ENCODE data around the gene ELOVL2. TPM values are rescaled to one million over a fixed set of nuclear protein-coding genes. Genes with fewer than 3 reads are reported as not detected.

The ELOVL2 gene
- total and polyA plus RNA-seq, 10 of the 15 experiments (the other 5 are each of a cell fraction or from before 2014, with no cell fraction given), result 0.01 to 0.03 TPM; not detected in 8

DNA sequence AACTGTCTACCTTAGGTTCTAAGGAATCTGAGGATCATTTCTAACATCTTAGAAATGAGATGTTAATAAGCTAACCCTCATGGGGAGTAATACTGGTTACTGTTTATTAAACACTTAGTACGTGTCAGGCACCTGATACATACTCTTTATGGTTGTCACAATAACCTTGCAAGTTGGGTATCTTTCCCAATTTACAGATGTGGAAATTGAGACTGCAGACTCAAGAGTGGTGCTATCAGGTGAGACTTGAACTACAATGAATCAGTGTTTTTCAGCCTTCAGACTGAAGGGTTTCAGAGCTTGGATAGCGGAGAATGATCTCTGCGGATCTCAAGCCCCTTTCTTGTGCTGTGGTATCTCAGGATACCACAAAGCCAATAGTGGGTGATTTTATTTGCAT is 27.0 kb downstream of the ELOVL2 start (continued):
- TF ChIP-seq ZNF217 (IDR thresholded peaks at IDR 0.05), result no peak
- TF ChIP-seq MTA2 (IDR thresholded peaks at IDR 0.05; ENCODE audit: low read depth), result no peak
- TF ChIP-seq FOXM1 (IDR thresholded peaks at IDR 0.05; ENCODE audit: low read depth, low read length), result no peak
- TF ChIP-seq SP1 (IDR thresholded peaks at IDR 0.05; ENCODE audit: low read depth, low read length), result no peak

DNA sequence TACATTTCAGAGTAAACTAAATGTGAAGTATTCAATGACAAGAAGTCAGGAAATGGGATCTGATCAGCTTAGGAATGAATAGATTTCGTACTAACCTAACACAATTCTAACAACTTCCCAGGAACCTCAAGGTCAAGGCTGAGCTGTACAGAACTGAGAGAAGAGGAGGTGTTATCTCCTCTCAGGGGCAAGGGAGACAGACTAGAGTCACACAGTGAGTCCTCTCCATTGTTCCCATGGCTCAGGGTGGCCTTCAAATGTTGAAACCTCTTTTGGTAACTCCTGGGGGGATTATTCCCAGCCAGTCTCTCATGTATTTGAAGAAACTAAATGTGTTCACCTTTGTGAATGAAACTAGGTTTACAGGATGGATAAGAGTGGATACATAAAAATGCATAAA is 27.7 kb downstream of the ELOVL2 start:
- in situ Hi-C loops (cut with MboI), result no loop called here
- FAIRE-seq, result no peak
- TF ChIP-seq, protein P1, sequence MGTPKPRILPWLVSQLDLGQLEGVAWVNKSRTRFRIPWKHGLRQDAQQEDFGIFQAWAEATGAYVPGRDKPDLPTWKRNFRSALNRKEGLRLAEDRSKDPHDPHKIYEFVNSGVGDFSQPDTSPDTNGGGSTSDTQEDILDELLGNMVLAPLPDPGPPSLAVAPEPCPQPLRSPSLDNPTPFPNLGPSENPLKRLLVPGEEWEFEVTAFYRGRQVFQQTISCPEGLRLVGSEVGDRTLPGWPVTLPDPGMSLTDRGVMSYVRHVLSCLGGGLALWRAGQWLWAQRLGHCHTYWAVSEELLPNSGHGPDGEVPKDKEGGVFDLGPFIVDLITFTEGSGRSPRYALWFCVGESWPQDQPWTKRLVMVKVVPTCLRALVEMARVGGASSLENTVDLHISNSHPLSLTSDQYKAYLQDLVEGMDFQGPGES (IDR thresholded peaks at IDR 0.05), result no peak
- TF ChIP-seq NFYA (IDR thresholded peaks at IDR 0.05; ENCODE audit: borderline replicate concordance, low read depth, low read length) (no peak), CBFB (IDR thresholded peaks at IDR 0.05; ENCODE audit: low read depth) (no peak), NRF1 (conservative IDR thresholded peaks at IDR 0.05; ENCODE audit: low read depth, low read length) (no peak), CREB1 (IDR thresholded peaks at IDR 0.05; ENCODE audit: low read depth) (no peak), WRNIP1 (IDR thresholded peaks at IDR 0.05; ENCODE audit: borderline replicate concordance, low read depth, low read length) (no peak), RELA (IDR thresholded peaks at IDR 0.05; ENCODE audit: borderline replicate concordance, partially characterized antibody) (no peak), IKZF1 (conservative IDR thresholded peaks at IDR 0.05) (no peak), PML (IDR thresholded peaks at IDR 0.05; ENCODE audit: low read length) (no peak), JUND (IDR thresholded peaks at IDR 0.05; ENCODE audit: low read depth, low read length) (no peak), SUPT20H (IDR thresholded peaks at IDR 0.05; ENCODE audit: borderline replicate concordance, control insufficient read depth, low read depth, low read length) (no peak)
- TF ChIP-seq, protein P2, sequence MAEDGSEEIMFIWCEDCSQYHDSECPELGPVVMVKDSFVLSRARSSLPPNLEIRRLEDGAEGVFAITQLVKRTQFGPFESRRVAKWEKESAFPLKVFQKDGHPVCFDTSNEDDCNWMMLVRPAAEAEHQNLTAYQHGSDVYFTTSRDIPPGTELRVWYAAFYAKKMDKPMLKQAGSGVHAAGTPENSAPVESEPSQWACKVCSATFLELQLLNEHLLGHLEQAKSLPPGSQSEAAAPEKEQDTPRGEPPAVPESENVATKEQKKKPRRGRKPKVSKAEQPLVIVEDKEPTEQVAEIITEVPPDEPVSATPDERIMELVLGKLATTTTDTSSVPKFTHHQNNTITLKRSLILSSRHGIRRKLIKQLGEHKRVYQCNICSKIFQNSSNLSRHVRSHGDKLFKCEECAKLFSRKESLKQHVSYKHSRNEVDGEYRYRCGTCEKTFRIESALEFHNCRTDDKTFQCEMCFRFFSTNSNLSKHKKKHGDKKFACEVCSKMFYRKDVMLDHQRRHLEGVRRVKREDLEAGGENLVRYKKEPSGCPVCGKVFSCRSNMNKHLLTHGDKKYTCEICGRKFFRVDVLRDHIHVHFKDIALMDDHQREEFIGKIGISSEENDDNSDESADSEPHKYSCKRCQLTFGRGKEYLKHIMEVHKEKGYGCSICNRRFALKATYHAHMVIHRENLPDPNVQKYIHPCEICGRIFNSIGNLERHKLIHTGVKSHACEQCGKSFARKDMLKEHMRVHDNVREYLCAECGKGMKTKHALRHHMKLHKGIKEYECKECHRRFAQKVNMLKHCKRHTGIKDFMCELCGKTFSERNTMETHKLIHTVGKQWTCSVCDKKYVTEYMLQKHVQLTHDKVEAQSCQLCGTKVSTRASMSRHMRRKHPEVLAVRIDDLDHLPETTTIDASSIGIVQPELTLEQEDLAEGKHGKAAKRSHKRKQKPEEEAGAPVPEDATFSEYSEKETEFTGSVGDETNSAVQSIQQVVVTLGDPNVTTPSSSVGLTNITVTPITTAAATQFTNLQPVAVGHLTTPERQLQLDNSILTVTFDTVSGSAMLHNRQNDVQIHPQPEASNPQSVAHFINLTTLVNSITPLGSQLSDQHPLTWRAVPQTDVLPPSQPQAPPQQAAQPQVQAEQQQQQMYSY (CRISPR knock-in tag; IDR thresholded peaks at IDR 0.05), result no peak
- TF ChIP-seq, protein P3, sequence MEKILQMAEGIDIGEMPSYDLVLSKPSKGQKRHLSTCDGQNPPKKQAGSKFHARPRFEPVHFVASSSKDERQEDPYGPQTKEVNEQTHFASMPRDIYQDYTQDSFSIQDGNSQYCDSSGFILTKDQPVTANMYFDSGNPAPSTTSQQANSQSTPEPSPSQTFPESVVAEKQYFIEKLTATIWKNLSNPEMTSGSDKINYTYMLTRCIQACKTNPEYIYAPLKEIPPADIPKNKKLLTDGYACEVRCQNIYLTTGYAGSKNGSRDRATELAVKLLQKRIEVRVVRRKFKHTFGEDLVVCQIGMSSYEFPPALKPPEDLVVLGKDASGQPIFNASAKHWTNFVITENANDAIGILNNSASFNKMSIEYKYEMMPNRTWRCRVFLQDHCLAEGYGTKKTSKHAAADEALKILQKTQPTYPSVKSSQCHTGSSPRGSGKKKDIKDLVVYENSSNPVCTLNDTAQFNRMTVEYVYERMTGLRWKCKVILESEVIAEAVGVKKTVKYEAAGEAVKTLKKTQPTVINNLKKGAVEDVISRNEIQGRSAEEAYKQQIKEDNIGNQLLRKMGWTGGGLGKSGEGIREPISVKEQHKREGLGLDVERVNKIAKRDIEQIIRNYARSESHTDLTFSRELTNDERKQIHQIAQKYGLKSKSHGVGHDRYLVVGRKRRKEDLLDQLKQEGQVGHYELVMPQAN (conservative IDR thresholded peaks at IDR 0.05), result no peak

More for the DNA sequence above, 27.7 kb downstream of the ELOVL2 start:
- H3K27ac ChIP-seq (ENCODE audit: control insufficient read depth, insufficient read depth), result no peak overlapping the region
- ChIA-PET POLR2A (no interaction called here), RAD21 (ENCODE audit: unreplicated experiment) (no interaction called here), SMC1A (ENCODE audit: uncharacterized antibody, unreplicated experiment) (interaction anchor here (0.5 to 1.1 kb wide), 2 partner anchors 175 to 179 kb away, joined by 3 read pairs; no protein-coding TSS in a partner anchor), CTCF (interaction anchor here (0.7 to 1.0 kb wide), 2 partner anchors 36 to 52 kb away, joined by 3 read pairs; no protein-coding TSS in a partner anchor)
- peaks cover 5 to 7% of the 10 kb centered on the region in 2 experiments; a peak in 3 of 4 replicates for H3K27me3 ChIP-seq (replicated peaks in 1 of 2; ENCODE audit: control insufficient read depth in 2 of 2, insufficient read depth in 2 of 2, low read length in 1 of 2)
- H3K36me3 ChIP-seq (ENCODE audit: control insufficient read depth in 2 of 2, insufficient read depth in 2 of 2, low read length in 1 of 2), result no peaks in the 10 kb centered on the region
- no peak overlapping the region for H2AFZ ChIP-seq (ENCODE audit: control insufficient read depth, low read depth, low read length)
- no peaks in the 10 kb centered on the region for H3K79me2 ChIP-seq (ENCODE audit: control insufficient read depth, insufficient read depth, low read length)
- no peaks in the 10 kb centered on the region for H3K4me1 ChIP-seq (ENCODE audit: control insufficient read depth, insufficient read depth, low read length)
- no peaks in the 10 kb centered on the region for H3K9me3 ChIP-seq (replicated peaks; ENCODE audit: control insufficient read depth, insufficient read depth, low read length)
- no peak for ATAC-seq
- H3K9ac ChIP-seq (ENCODE audit: control insufficient read depth, insufficient read depth, low read length), result no peak overlapping the region
- intact Hi-C loops (cut with micrococcal nuclease; ENCODE audit: unreplicated experiment), result no loop called here
- no peak for DNase-seq (ENCODE audit: low read depth, low spot score)
- no peaks in the 10 kb centered on the region for H4K20me1 ChIP-seq (ENCODE audit: control insufficient read depth, insufficient read depth)
- H3K4me3 ChIP-seq, result no peak overlapping the region
- H3K4me2 ChIP-seq (ENCODE audit: control insufficient read depth, insufficient read depth), result no peak overlapping the region
- WGBS (ENCODE audit: insufficient coverage, insufficient replicate concordance, low lambda C conversion rate, missing lambda C conversion rate), result 0% methylated on average over 1 of the region's 1 CpG
- BruUV-seq (replicated peaks), result no TSS peak

Measured in GM12878 (cell line).